Middle frontal gyrus (tissue), 1 donor: ENCODE results near the gene APPBP2.
A peak's percentile ranks its signal among the peaks of the same experiment; 100 is the strongest.
"Not testable (repeated sequence)": the region's sequence is repeated elsewhere in the genome, so short reads cannot be mapped to it uniquely, and the experiment has no call there.

ENCODE experiments used
- DNase-seq: peaks from one replicate; pipeline ENCODE4 v3.0.0-alpha.2; 2015; ENCODE audit warnings: low spot score; ENCODE audit errors: extremely low spot score

The APPBP2 gene

DNA sequence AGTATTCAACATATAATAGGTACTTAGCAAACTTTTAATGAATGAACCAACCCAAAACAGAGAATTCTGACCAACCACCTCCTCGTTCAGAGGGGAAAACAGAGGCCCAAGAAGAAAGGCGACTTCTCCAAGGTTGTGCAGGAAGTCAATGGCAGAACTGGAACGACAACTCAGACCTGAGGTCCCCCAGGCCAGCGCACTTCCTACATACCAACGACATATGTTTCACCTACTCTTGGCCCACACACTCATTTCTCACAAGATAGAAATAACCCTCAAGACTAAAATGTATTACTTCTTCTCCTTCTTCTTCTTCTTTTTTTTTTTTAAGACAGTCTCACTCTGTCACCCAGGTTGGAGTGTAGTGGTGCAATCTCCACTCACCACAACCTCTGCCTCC, 89.4 kb downstream of the APPBP2 start:
- no peak for DNase-seq

GRCh38 chr17:60435244-60436167, 90.5 kb downstream of the APPBP2 start:
- peak; percentile 94 for DNase-seq

DNA sequence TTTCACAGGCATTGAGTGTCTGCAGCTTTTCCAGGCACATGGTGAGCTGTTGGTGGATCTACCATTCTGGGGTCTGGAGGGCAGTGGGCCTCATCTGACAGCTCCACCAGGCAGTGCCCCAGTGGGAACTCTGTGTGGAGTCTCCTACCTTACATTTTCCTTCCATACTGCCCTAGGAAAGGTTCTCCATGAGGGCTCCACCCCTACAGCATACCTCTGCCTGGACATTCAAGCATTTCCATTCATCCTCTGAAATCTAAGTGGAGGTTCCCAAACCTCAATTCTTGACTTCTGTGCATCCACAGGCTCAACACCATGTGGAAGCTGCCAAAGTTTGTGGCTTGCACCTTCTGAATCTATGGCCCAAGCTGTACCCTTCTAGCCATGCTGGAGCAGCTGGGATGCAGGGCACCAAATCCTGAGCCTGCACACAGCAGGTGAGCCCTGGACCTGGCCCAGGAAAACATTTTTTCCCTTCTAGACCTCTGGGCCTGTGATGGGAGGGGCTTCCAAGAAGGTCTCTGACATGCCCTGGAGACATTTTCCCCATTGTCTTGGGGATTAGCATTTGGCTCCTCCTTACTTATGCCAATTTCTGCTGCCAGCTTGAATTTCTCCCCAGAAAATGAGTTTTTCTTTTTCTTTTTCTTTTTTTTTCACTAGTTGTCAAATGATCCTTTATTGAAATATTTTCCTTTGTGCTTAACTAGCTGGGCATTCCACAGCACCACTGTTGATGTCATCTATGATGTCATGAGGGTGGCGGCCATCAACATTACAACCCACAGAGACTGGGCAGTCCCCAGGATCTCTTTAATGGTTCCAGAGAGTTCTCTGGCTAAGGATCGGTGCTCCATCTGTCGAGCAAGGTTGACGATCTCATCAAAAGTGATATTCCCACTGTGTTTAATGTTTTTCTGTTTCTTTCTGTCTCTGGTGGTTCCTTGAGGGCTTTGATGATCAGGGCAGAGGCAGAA, 92.7 kb downstream of the APPBP2 start:
- DNase-seq = not testable (repeated sequence)

DNA sequence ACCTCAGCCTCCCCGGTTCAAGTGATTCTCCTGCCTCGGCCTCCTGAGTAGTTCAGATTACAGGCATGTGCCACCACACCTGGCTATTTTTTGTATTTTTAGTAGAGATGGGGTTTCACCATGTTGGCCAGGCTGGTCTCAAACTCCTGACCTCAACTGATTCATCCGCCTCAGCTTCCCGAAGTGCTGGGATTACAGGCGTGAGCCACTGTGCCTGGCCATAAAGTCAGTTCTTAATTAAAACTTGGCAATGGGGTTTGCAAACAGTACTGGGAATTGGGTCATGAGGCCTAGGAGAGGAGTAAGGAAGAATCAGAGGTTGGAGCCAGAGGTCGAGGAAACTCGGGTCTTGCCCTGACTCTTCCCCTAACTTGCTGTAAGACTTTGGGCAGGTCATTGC, 95.5 kb downstream of the APPBP2 start:
- not testable (repeated sequence) for DNase-seq

DNA sequence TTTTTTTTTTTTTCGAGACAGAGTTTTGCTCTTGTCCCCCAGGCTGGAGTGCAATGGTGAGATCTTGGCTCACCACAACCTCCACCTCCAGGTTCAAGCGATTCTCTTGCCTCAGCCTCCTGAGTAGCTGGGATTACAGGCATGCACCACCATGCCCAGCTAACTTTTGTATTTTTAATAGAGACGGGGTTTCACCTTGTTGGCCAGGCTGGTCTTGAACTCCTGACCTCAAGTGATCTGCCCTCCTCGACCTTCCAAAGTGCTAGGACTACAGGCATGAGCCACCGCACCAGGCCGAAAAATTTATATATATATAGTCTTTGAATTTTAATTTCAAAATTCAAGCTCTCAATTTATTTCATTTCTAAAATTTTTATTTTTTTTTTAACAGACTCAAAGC, 97.6 kb downstream of the APPBP2 start:
- not testable (repeated sequence) for DNase-seq

- DNase-seq = no peak
Observed at GRCh38 chr17:60426596-60426995, 99.4 kb downstream of the APPBP2 start.

GRCh38 chr17:60425626-60426025, 100.4 kb downstream of the APPBP2 start:
- DNase-seq = no peak

- no peak for DNase-seq
Observed at GRCh38 chr17:60423865-60424264, 102.2 kb downstream of the APPBP2 start.

DNA sequence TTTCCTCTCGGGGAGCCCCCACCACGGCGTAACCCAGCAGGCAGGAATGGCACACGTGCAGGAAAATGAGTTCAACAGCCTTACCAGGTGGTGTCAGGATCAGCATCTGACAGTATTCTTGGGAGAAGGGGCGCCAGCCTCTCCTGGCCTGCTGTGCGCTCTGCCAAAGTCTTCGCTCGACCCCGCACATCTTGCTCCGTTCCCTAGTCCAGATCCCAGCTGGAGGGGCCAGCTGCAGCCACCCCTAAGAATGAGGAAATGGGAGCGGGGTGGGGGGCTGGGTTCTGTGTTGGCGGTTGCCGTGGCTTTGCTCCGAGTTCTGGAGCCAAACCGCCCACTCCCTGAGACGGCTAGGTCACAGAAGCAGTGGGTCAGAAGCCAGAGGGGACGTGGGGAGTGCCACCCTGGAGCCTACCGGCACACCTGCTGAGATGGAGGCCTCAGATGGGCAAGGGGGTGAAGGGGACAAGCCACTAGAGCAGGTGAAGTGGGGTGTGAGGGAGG, 103.8 kb downstream of the APPBP2 start, which contains the start of gene CHCT1:
Gene CHCT1 (plus strand): TSS at position 328 of the 504 bp plus-strand sequence. CDS start 104 bp downstream, at position 432.
- no peak for DNase-seq

GRCh38 chr17:60421273-60422161, 104.5 kb downstream of the APPBP2 start:
- no peak for DNase-seq

GRCh38 chr17:60419875-60420274, 106.2 kb downstream of the APPBP2 start:
- not testable (repeated sequence) for DNase-seq

GRCh38 chr17:60419003-60419402, 107.0 kb downstream of the APPBP2 start:
- not testable (repeated sequence) for DNase-seq

GRCh38 chr17:60416368-60416925, 109.6 kb downstream of the APPBP2 start:
- DNase-seq = peak; percentile 28

DNA sequence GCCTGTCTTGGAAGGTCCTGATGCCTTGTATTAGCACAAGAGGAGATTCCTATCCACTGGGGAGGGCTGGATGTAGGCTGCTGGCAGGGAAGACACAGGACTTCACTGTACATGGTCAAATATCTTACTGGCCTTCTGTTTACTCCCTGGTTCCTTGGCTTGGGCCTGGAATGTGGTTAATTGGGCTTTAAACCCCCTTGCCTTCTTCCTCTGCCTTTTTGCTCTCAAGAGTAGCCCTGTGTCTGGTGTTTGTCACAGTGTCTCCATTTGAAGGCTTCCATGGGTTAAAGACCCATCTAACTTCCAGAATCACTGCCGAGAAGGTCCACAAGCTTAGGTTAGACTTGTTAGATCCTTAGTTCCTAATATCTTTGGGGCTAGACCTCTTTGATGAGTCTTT, 110.9 kb downstream of the APPBP2 start:
- no peak for DNase-seq

- no peak for DNase-seq
Observed at GRCh38 chr17:60412701-60413100, 113.3 kb downstream of the APPBP2 start.

- DNase-seq = no peak
Observed at GRCh38 chr17:60410001-60410400, 116.0 kb downstream of the APPBP2 start.

- no peak for DNase-seq
Observed at GRCh38 chr17:60406887-60407286, 119.2 kb downstream of the APPBP2 start.

GRCh38 chr17:60403962-60404361, 122.1 kb downstream of the APPBP2 start:
- DNase-seq = no peak

- no peak for DNase-seq
Observed at GRCh38 chr17:60403523-60403810, 122.6 kb downstream of the APPBP2 start.

- no peak for DNase-seq
Observed at GRCh38 chr17:60401819-60402218, 124.2 kb downstream of the APPBP2 start.
